ENCODE results near the gene DHX58. TPM values are rescaled to one million over a fixed set of nuclear protein-coding genes. Genes with fewer than 3 reads are reported as not detected.
A peak's percentile ranks its signal among the peaks of the same experiment; 100 is the strongest.

The DHX58 gene
- total RNA-seq, 2 experiments from 2014 or later = 10.3 to 19.4 TPM

DNA sequence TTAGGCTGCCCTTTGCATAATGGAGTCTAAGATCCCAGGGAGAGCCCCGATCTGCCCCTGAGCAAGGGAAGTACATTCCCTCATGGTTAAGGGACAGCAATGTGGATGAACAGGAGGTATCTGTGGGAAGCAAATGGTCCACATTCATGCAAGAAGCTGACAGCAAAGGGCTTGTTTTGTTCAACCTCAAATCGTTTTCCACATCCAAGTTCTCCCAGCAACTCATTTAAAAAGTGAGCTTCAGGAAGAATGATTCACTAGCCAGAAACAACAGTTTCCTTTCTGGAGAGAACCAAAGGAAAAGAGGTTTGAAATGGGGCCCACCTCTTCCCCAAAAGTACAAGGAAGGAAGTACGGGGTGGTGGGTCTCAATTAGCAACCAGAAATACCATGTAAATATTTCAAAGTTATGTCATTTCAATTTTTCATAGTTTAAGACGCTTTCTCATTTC, 19.5 kb upstream of the DHX58 start:
- no TSS peak for BruUV-seq (replicated peaks)
- TF ChIP-seq, protein P1, sequence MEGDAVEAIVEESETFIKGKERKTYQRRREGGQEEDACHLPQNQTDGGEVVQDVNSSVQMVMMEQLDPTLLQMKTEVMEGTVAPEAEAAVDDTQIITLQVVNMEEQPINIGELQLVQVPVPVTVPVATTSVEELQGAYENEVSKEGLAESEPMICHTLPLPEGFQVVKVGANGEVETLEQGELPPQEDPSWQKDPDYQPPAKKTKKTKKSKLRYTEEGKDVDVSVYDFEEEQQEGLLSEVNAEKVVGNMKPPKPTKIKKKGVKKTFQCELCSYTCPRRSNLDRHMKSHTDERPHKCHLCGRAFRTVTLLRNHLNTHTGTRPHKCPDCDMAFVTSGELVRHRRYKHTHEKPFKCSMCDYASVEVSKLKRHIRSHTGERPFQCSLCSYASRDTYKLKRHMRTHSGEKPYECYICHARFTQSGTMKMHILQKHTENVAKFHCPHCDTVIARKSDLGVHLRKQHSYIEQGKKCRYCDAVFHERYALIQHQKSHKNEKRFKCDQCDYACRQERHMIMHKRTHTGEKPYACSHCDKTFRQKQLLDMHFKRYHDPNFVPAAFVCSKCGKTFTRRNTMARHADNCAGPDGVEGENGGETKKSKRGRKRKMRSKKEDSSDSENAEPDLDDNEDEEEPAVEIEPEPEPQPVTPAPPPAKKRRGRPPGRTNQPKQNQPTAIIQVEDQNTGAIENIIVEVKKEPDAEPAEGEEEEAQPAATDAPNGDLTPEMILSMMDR (conservative IDR thresholded peaks at IDR 0.05; ENCODE audit: low read length) = no peak
- no peak for TF ChIP-seq EZH2phosphoT487 (IDR thresholded peaks at IDR 0.05; ENCODE audit: borderline replicate concordance, low read depth, low read length)
- DNase-seq (ENCODE audit: low spot score) = no peak
- no peaks in the 10 kb centered on the region for H3K9me3 ChIP-seq (ENCODE audit: low read length)
- peaks cover 71% of the 10 kb centered on the region for H3K36me3 ChIP-seq (ENCODE audit: insufficient read depth, low read length)
- CTCF ChIA-PET (ENCODE audit: unreplicated experiment) = interaction anchor here (2.3 kb wide), 1 partner anchor 12 kb away, joined by 12 read pairs; the partner anchor contains the start of gene KAT2A
- H3K4me2 ChIP-seq (ENCODE audit: low read length) = peak overlapping the region; percentile 85
- H3K4me1 ChIP-seq (ENCODE audit: insufficient read depth, low read length, poor library complexity, severe bottlenecking) = peaks cover 65% of the 10 kb centered on the region
- intact Hi-C loops (cut with micrococcal nuclease; ENCODE audit: unreplicated experiment) = loop anchor here (5.0 kb wide), 2 partner anchors 50 to 405 kb away; partner anchors contain the start of genes KCNH4 and NAGLU
- 0 out of 2 replicates have a peak, but pooled peaks cover 5% of the 10 kb centered on the region for H4K20me1 ChIP-seq (ENCODE audit: insufficient read depth, low read length)
- POLR2A ChIA-PET = interaction anchor here (1.0 to 1.7 kb wide), 3 partner anchors 11 to 22 kb away, joined by 4 to 8 read pairs (median 6); partner anchors contain the start of gene KAT2A
- peak overlapping the region; percentile 43 for H3K4me3 ChIP-seq (ENCODE audit: low read depth, low read length, poor library complexity, severe bottlenecking)
- no peaks in the 10 kb centered on the region for H3K9me2 ChIP-seq (ENCODE audit: insufficient read depth, low read length)
- H3K27ac ChIP-seq (ENCODE audit: low read depth, low read length, poor library complexity, severe bottlenecking) = peak overlapping the region; percentile 94
- H3K79me2 ChIP-seq (ENCODE audit: insufficient read depth, low read depth, low read length) = peaks cover 54% of the 10 kb centered on the region
- no peak overlapping the region for H2AFZ ChIP-seq (ENCODE audit: low read length)

DNA sequence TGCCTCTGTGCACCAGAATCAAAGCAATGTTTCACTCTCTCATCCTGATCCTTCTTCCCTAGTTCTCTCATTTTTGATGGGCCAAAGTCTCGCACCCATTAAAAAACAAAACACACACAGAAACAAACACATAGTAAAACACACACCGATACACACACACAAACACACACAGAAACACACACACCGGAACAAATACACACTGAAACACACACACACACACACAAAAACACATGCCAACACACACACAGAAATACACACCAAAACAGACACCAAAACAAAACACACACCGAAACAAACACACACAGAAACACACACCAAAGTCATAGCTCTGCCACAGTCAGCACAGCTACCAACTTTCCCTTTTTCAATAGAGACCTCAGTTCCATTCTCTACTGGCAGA, 18.7 kb upstream of the DHX58 start:
- Histone ChIP-seq H4K20me1 (ENCODE audit: insufficient read depth, low read length) (0 out of 2 replicates have a peak, but pooled peaks cover 5% of the 10 kb centered on the region), H3K79me2 (ENCODE audit: insufficient read depth, low read depth, low read length) (peaks cover 46% of the 10 kb centered on the region), H3K4me3 (ENCODE audit: low read depth, low read length, poor library complexity, severe bottlenecking) (no peak overlapping the region), H3K9me2 (ENCODE audit: insufficient read depth, low read length) (no peaks in the 10 kb centered on the region), H2AFZ (ENCODE audit: low read length) (no peak overlapping the region), H3K9me3 (ENCODE audit: low read length) (no peaks in the 10 kb centered on the region), H3K4me2 (ENCODE audit: low read length) (peak overlapping the region; percentile 85), H3K27ac (ENCODE audit: low read depth, low read length, poor library complexity, severe bottlenecking) (peak overlapping the region; percentile 94), H3K4me1 (ENCODE audit: insufficient read depth, low read length, poor library complexity, severe bottlenecking) (peaks cover 57% of the 10 kb centered on the region), H3K36me3 (ENCODE audit: insufficient read depth, low read length) (peaks cover 69% of the 10 kb centered on the region)
- ChIA-PET CTCF (ENCODE audit: unreplicated experiment) (interaction anchor here (1.1 to 2.3 kb wide), 2 partner anchors 11 to 267 kb away, joined by 3 to 12 read pairs; partner anchors contain the start of gene KAT2A), POLR2A (no interaction called here)
- intact Hi-C loops (cut with micrococcal nuclease; ENCODE audit: unreplicated experiment) = loop anchor here (5.0 kb wide), 2 partner anchors 51 to 406 kb away; partner anchors contain the start of genes KCNH4 and NAGLU
- DNase-seq (ENCODE audit: low spot score) = no peak
- no TSS peak for BruUV-seq (replicated peaks)
- TF ChIP-seq, protein P1 (conservative IDR thresholded peaks at IDR 0.05; ENCODE audit: low read length) = no peak
- no peak for TF ChIP-seq EZH2phosphoT487 (IDR thresholded peaks at IDR 0.05; ENCODE audit: borderline replicate concordance, low read depth, low read length)
